GM21528 (cell line): Measurements from ENCODE around the gene SUB1.
"Not testable (repeated sequence)": the region's sequence is repeated elsewhere in the genome, so short reads cannot be mapped to it uniquely, and the experiment has no call there.

Experiments
- ATAC-seq: cut with Tn5 transposase; IDR thresholded peaks from one replicate; pipeline ENCODE4 v1.9.1; 2021; ENCODE audit warnings: mild to moderate bottlenecking, moderate library complexity; ENCODE audit not compliant: unreplicated experiment, low FRiP score

The SUB1 gene

GRCh38 chr5:32585446-32586275, at the start of gene SUB1:
Gene SUB1, plus strand, starts transcription at chr5:32585557. Its CDS starts 2,956 bp downstream, at chr5:32588513.
- peak; percentile 49 for ATAC-seq

DNA sequence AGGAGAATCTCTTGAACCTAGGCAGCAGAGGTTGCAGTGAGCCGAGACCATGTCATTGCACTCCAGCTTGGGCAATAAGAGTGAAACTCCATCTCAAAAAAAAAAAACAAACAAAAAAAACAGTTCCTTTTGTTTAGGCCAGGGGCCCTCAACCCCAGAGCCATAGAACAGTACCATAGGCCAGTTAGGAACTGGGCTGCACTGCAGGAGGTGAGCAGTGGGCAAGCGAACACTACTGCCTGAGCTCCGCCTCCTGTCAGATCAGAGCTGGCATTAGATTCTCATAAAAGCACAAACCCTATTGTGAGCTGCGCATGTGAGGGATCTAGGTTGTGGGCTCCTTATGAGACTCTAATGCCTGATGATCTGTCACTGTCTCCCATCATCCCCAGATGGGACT, 49.1 kb upstream of the SUB1 start:
- ATAC-seq: no peak

DNA sequence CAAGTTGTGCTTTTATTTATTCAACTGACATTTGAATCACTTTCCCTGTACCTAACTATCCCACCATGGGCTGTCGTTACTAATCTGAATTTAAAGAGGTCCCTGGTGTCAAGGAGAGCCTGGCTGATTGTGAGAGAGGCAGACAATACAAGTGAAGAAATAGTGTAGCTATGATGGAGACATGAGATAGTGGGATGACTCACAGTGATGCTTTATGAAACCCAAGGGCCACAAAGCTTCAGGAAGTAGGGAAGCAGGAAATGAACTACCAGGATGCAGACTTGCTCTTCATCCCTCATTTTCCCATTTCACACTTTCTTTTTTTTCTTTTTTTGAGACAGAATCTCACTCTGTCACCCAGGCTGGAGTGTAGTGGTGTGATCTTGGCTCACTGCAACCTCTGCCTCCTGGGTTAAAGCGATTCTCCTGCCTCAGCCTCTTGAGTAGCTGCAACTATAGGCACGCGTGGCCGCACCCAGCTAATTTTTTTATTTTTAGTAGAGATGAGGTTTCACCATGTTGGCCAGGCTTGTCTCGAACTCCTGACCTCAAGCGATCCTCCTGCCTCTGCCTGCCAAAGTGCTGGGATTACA, 47.8 kb upstream of the SUB1 start:
- peak; percentile 28 for ATAC-seq

GRCh38 chr5:32538031-32538547, 47.3 kb upstream of the SUB1 start:
- ATAC-seq: peak; percentile 79

DNA sequence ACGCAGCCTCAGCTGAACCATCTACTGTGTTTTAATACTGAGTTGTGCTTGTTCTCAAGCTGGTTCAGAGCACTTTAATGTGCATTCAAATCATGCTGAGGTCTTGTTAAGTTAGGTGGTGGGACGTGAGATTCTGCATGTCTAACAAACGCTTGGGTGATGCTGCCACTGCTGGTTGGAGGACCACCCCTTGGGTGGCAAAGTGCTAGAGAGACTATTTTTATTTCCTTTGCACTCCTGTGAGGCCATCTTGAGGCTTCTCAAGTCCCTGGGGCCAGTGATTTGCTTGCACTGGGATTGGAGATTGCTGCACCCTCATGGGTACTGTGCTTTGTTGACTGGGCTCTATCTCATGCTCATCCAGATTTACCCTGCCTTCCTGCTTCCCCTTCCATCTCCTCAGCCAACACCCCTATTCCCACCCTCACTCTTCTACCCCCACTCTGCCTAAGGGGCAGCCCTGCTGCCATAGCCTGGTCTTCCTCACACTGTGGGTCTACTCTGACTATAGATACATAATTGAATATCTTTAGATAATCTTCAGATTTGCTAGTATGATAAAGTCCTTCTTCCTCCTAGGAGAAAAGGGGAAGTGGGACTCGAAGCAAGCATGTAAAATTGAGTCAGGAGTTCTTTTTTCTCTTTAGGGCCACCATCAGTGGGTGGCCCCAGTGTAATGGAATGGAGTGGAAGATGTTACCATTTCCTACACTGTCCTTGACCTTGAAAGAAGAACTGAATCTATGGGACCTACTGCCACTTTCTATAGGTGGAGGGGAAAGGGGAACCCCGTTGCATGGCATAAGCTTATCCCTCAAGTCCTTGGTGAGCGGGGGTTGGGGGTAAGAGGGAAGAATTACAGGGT, 45.1 kb upstream of the SUB1 start:
- no peak for ATAC-seq

DNA sequence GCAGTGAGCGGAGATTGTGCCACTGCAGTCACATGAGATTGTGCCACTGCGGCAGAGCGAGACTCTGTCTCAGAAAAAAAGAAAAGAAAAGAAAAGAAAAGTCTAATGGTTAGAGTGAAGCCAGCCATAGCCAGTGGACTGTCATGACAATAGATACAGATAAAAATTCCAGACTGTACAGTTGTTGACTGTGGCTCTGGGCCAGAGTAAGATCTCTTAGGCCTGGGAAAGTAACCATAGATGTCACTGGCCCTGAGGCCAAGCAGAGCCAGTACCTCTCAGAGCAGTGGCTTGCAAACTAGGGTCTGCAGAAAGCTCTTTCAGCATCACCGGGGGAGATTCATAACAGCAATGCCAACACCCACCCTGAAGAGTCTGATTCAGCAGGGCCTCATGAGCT, 44.1 kb upstream of the SUB1 start:
- ATAC-seq: no peak

DNA sequence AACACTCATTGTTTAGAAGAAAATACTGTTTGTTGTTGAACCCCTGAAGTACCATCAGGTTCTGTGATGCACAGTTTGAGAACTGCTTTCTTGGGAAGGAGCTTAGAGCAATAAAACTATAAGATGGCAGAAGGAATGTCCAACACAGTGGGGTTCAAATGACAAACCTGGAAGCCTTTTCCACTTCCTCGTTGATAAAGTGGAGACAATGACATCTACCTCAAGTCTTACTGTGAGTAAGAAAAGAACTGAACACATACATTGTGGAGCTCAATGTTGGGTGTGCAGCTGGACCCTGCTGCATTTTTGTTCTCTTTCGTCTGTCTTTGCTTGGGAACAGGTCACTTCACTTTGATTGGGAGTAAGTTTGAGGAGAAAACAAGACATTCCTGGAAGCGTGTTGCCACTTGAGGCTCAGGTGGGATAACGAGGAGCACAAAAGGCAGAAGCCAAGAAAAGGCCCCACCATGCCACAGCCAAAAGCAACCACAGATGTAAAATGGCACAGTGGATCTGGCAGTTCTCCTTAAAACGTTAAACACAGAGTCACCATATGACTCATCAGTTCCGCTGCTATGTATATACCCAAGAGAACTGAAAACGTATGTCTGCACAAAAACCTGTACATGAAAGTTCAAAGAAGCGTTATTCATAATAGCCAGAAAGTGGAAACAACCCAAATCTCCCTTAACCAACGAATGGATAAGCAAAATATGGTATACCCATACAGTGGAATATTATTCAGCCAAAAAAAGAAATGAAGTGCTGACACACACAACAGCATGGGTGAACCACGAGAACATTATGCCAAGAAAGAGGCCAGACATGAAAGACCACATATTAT, 42.9 kb upstream of the SUB1 start:
- ATAC-seq: peak; percentile 73

DNA sequence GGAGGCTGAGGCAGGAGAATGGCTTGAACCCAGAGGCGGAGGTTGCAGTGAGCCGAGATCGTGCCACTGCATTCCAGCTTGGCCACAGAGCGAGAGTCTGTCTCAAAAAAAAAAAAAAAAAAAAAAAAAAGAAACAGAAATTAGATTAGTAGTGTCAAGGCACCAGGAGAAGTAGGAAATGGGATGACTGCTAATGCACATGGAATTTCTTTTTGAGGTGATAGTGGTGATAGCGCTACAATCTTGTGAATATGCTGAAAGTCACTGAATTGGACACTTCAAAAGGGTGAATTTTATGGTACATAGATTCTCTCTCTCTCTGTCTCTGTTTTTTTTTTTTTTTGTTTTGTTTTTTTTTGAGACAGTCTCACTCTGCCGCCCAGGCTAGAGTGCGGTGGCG, 42.1 kb upstream of the SUB1 start:
- no peak for ATAC-seq

- ATAC-seq: no peak
Measured at GRCh38 chr5:32545102-32545800, 40.1 kb upstream of the SUB1 start.

- ATAC-seq: no peak
Measured at GRCh38 chr5:32551194-32551593, 34.2 kb upstream of the SUB1 start.

- ATAC-seq: no peak
Measured at GRCh38 chr5:32551865-32552264, 33.5 kb upstream of the SUB1 start.

- not testable (repeated sequence) for ATAC-seq
Measured at GRCh38 chr5:32552491-32552890, 32.9 kb upstream of the SUB1 start.

DNA sequence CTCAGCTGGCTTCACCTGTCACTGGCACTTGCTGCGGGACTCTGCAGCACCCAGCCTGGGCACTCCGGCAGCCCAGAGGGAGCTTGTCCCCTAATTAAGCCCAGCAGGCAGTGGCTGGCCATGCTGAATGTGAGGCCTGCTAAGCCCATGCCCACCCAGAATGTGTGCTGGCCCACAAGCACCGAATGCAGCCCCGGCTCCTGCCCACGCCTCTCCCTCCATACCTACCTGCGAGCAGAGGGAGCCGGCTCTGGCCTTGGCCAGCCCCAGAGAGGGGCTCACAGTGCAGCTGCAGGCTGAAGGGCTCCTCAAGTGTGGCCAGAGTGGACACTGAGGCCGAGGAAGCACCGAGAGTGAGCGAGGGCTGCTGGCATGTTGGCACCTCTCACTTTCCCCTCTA, 32.4 kb upstream of the SUB1 start:
- ATAC-seq: no peak

DNA sequence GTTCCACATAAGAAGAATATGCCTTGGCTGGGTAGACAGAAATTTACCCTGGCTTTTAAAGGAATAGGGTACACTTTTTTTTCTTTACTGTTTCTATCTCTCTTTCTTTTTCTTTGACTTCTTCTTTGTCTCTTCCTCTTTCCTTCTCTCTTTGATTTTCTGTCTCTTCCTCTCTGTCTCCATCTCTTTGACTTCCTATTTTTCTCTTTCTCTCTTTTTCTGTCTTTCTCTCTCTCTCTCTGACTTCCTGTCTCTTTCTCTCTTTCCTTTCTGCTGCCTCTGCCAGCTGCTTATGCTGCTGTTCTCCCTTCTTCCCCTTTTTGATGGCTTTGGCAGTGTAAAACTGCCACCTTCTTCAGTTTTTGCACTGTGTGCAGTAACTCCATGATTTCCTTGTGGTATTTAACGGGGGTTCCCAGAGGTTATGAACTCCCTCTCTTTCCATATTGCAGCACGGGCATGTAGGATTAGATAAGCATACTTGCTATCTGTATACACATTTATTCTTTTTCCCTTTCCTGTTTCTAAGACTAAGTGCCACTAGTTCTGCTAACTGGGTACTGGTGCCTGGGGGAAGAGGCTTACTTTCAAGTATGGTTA, 31.1 kb upstream of the SUB1 start:
- ATAC-seq: not testable (repeated sequence)

GRCh38 chr5:32556543-32556942, 28.8 kb upstream of the SUB1 start:
- ATAC-seq: not testable (repeated sequence)

DNA sequence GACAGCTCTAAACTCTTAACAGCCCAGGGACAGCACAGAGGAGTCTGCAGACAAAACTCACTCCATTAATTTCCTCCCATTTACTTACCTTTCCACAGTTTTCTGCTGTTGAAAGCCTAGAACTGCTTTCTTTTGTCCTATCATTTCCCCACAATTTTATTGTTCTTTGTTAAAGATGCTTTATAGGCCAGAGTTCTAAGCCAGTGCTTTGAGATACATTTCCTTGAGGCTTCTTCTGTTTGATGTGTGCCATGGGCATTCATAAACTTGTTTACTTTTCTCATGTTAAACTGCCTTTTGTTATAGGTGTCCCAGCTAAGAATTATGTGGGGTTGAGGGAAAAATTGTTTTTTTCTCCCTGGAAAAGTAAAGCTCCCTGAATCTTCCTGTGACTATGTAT, 25.9 kb upstream of the SUB1 start:
- ATAC-seq: no peak

GRCh38 chr5:32559921-32560320, 25.4 kb upstream of the SUB1 start:
- no peak for ATAC-seq

- ATAC-seq: no peak
Measured at GRCh38 chr5:32562056-32562455, 23.3 kb upstream of the SUB1 start.

DNA sequence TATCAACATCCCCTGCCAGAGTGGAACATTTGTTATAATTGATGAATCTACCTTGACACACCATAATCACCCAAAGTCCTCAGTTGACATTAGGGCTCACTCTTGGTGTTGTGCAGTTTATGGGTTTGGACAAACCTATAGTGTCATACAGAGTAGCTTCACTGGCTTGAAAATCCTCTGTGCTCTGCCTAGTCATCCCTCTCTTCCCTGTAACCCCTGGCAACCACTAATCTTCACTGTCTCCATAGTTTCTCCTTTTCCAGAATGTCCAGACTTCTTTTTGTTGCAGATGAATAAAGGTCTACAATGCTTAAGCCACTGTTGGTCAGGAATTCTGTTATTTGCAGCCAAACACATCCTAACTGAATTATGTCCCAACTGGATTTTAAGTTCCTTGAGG, 22.5 kb upstream of the SUB1 start:
- ATAC-seq: no peak
